Glutamatergic neuron (in vitro differentiated cells): ENCODE results near the gene STK33. TPM values are rescaled to one million over a fixed set of nuclear protein-coding genes. Genes with fewer than 3 reads are reported as not detected.

Experiments used
- DNase-seq: peaks from one replicate; pipeline ENCODE4 v3.0.0; 2022
- H3K27ac Mint-ChIP-seq: one replicate; pipeline ENCODE4 v1.8.0; 2020; ENCODE audit warnings: mild to moderate bottlenecking, mixed read lengths, inconsistent platforms; ENCODE audit not compliant: unreplicated experiment
- H3K27me3 Mint-ChIP-seq: one replicate; pipeline ENCODE4 v1.8.0; 2020; ENCODE audit warnings: mild to moderate bottlenecking, moderate library complexity, mixed read lengths, inconsistent platforms; ENCODE audit not compliant: unreplicated experiment
- H3K36me3 Mint-ChIP-seq: one replicate; pipeline ENCODE4 v1.8.0; 2020; ENCODE audit warnings: mild to moderate bottlenecking, mixed read lengths, inconsistent platforms; ENCODE audit not compliant: unreplicated experiment
- H3K4me1 Mint-ChIP-seq: one replicate; pipeline ENCODE4 v1.8.0; 2020; ENCODE audit warnings: mild to moderate bottlenecking, low read depth, mixed read lengths, inconsistent platforms; ENCODE audit not compliant: unreplicated experiment
- H3K4me3 Mint-ChIP-seq: one replicate; pipeline ENCODE4 v1.8.0; 2020; ENCODE audit warnings: mild to moderate bottlenecking, mixed read lengths, inconsistent platforms; ENCODE audit not compliant: unreplicated experiment
- H3K9me3 Mint-ChIP-seq: one replicate; pipeline ENCODE4 v1.8.0; 2020; ENCODE audit warnings: mild to moderate bottlenecking, moderate library complexity, mixed read lengths, inconsistent platforms; ENCODE audit not compliant: unreplicated experiment
- CTCF ChIP-seq: fragments of 200-600 bp; sonication (generic); IDR thresholded peaks from one replicate; pipeline ENCODE4 v1.5.0; 2021; ENCODE audit not compliant: partially characterized antibody, unreplicated experiment
- total RNA-seq: library from RNA; stranded (reverse); fragmentation: NEBNext Ultra II Directional; extraction: Animal tissue kit (Norgen Biotek cat#: 25700); gene quantifications from one replicate; pipeline ENCODE4 v1.2.1, GENCODE V29; 2021; ENCODE audit not compliant: unreplicated experiment

Gene STK33
- total RNA-seq, 1 donor from 2014 or later: 8.5 TPM

- no peak overlapping the region for H3K27ac Mint-ChIP-seq
- H3K4me3 Mint-ChIP-seq: no peak overlapping the region
- peaks cover 8% of the 10 kb centered on the region for H3K27me3 Mint-ChIP-seq
- H3K9me3 Mint-ChIP-seq: peaks cover 8% of the 10 kb centered on the region
- no peak for TF ChIP-seq CTCF
- no peaks in the 10 kb centered on the region for H3K36me3 Mint-ChIP-seq
- peaks cover 15% of the 10 kb centered on the region for H3K4me1 Mint-ChIP-seq
- no peak for DNase-seq
Observed at GRCh38 chr11:8363921-8364320, 230.1 kb downstream of the STK33 start.

GRCh38 chr11:8362899-8363298, 231.1 kb downstream of the STK33 start:
- TF ChIP-seq CTCF: no peak
- H3K27me3 Mint-ChIP-seq: peaks cover 5% of the 10 kb centered on the region
- no peak overlapping the region for H3K27ac Mint-ChIP-seq

GRCh38 chr11:8362491-8362890, 231.5 kb downstream of the STK33 start:
- Mint-ChIP-seq H3K36me3 (no peaks in the 10 kb centered on the region), H3K27me3 (peaks cover 5% of the 10 kb centered on the region), H3K27ac (no peak overlapping the region), H3K4me1 (peaks cover 7% of the 10 kb centered on the region), H3K4me3 (no peak overlapping the region), H3K9me3 (peaks cover 5% of the 10 kb centered on the region)
- no peak for TF ChIP-seq CTCF
- no peak for DNase-seq

More at GRCh38 chr11:8362899-8363298, 231.1 kb downstream of the STK33 start:
- peaks cover 4% of the 10 kb centered on the region for H3K9me3 Mint-ChIP-seq
- no peak for DNase-seq
- peaks cover 7% of the 10 kb centered on the region for H3K4me1 Mint-ChIP-seq
- no peaks in the 10 kb centered on the region for H3K36me3 Mint-ChIP-seq
- no peak overlapping the region for H3K4me3 Mint-ChIP-seq

- H3K9me3 Mint-ChIP-seq: peaks cover 5% of the 10 kb centered on the region
- H3K36me3 Mint-ChIP-seq: no peaks in the 10 kb centered on the region
- TF ChIP-seq CTCF: no peak
- no peak overlapping the region for H3K27ac Mint-ChIP-seq
- DNase-seq: no peak
- H3K27me3 Mint-ChIP-seq: peaks cover 5% of the 10 kb centered on the region
- H3K4me3 Mint-ChIP-seq: no peak overlapping the region
- H3K4me1 Mint-ChIP-seq: peaks cover 3% of the 10 kb centered on the region
Observed at GRCh38 chr11:8361664-8362210, 232.3 kb downstream of the STK33 start.

- Mint-ChIP-seq H3K4me3 (no peak overlapping the region), H3K27ac (no peak overlapping the region), H3K9me3 (peaks cover 5% of the 10 kb centered on the region), H3K36me3 (no peaks in the 10 kb centered on the region), H3K4me1 (peaks cover 3% of the 10 kb centered on the region), H3K27me3 (peaks cover 5% of the 10 kb centered on the region)
- no peak for TF ChIP-seq CTCF
- DNase-seq: no peak
Observed at GRCh38 chr11:8361206-8361605, 232.8 kb downstream of the STK33 start.
